Measurements from ENCODE around the gene CDC16.
"Not testable (repeated sequence)": the region's sequence is repeated elsewhere in the genome, so short reads cannot be mapped to it uniquely, and the experiment has no call there.

Gene CDC16

GRCh38 chr13:114234645-114235421, at the start of gene CDC16:
TSS of gene CDC16 (plus strand) at chr13:114234897. CDS start at chr13:114235085, 188 bp downstream.
- peak; percentile 64 for DNase-seq

GRCh38 chr13:114185182-114185971, 49.3 kb upstream of the CDC16 start:
- DNase-seq: no peak

GRCh38 chr13:114194853-114195252, 39.8 kb upstream of the CDC16 start:
- no peak for DNase-seq

GRCh38 chr13:114196629-114197028, 38.1 kb upstream of the CDC16 start:
- no peak for DNase-seq

GRCh38 chr13:114198556-114198955, 36.1 kb upstream of the CDC16 start:
- DNase-seq: no peak

GRCh38 chr13:114199526-114199925, 35.2 kb upstream of the CDC16 start:
- DNase-seq: not testable (repeated sequence)

GRCh38 chr13:114199954-114200353, 34.7 kb upstream of the CDC16 start:
- DNase-seq: no peak

GRCh38 chr13:114200399-114200911, 34.2 kb upstream of the CDC16 start:
- DNase-seq: no peak

GRCh38 chr13:114202581-114202980, 32.1 kb upstream of the CDC16 start:
- no peak for DNase-seq

- no peak for DNase-seq
Observed at GRCh38 chr13:114203536-114203935, 31.2 kb upstream of the CDC16 start.

- no peak for DNase-seq
Observed at GRCh38 chr13:114204894-114205293, 29.8 kb upstream of the CDC16 start.

GRCh38 chr13:114208134-114208533, 26.6 kb upstream of the CDC16 start:
- DNase-seq: no peak

- DNase-seq: no peak
Observed at GRCh38 chr13:114211446-114212157, 23.1 kb upstream of the CDC16 start.

GRCh38 chr13:114212158-114212495, 22.6 kb upstream of the CDC16 start:
- DNase-seq: no peak

GRCh38 chr13:114213980-114214379, 20.7 kb upstream of the CDC16 start:
- DNase-seq: no peak

GRCh38 chr13:114219392-114219791, 15.3 kb upstream of the CDC16 start:
- DNase-seq: no peak

GRCh38 chr13:114222461-114222968, 12.2 kb upstream of the CDC16 start:
- DNase-seq: no peak

GRCh38 chr13:114224201-114224600, 10.5 kb upstream of the CDC16 start:
- no peak for DNase-seq

- DNase-seq: no peak
Observed at GRCh38 chr13:114225610-114226009, 9.1 kb upstream of the CDC16 start.

GRCh38 chr13:114226088-114226487, 8.6 kb upstream of the CDC16 start:
- DNase-seq: no peak

GRCh38 chr13:114226699-114227323, 7.9 kb upstream of the CDC16 start:
- peak; percentile 17 for DNase-seq

GRCh38 chr13:114227528-114227927, 7.2 kb upstream of the CDC16 start:
- no peak for DNase-seq

- no peak for DNase-seq
Observed at GRCh38 chr13:114228176-114228575, 6.5 kb upstream of the CDC16 start.

Measured in DMS 273 treated with DMSO at 0.1 percent for 48 hours (cell line).